ENCODE results near the gene JHY. TPM values are rescaled to one million over a fixed set of nuclear protein-coding genes. Genes with fewer than 3 reads are reported as not detected.
A peak's percentile ranks its signal among the peaks of the same experiment; 100 is the strongest.

Gene JHY
- total and polyA plus RNA-seq, 2 of the 4 experiments (the other 2 are of a cell fraction): 0.51 to 0.54 TPM

- CTCF ChIA-PET: no interaction called here
- H3K27ac ChIP-seq (ENCODE audit: insufficient read depth, low read length): no peak overlapping the region
- H2BK120ac ChIP-seq (ENCODE audit: low read depth, low read length): no peak overlapping the region
- H3K36me3 ChIP-seq (ENCODE audit: control insufficient read depth, insufficient read depth, low read length): no peaks in the 10 kb centered on the region
- no peak overlapping the region for H4K8ac ChIP-seq (ENCODE audit: low read depth in 2 of 2, low read length in 2 of 2)
- H4K91ac ChIP-seq (ENCODE audit: insufficient read depth, low read depth, low read length): no peak overlapping the region
- no TSS peak for BruUV-seq (replicated peaks)
- no peak for ATAC-seq (ENCODE audit: low read depth)
- no peak overlapping the region for H3K4ac ChIP-seq (ENCODE audit: low read depth, low read length)
- H3K14ac ChIP-seq (replicated peaks; ENCODE audit: low read depth, low read length): no peak overlapping the region
- H3K4me2 ChIP-seq (ENCODE audit: low read depth, low read length): no peak overlapping the region
- H3K18ac ChIP-seq (ENCODE audit: low read depth, low read length): no peak overlapping the region
- no peak overlapping the region for H2AK9ac ChIP-seq (replicated peaks; ENCODE audit: low read depth, low read length, poor library complexity)
- POLR2A ChIA-PET (ENCODE audit: unreplicated experiment): no interaction called here
- no peaks in the 10 kb centered on the region for H3K9me3 ChIP-seq (ENCODE audit: control insufficient read depth, insufficient read depth, low read length)
- no peak for DNase-seq
- dilution Hi-C loops (cut with HindIII; ENCODE audit: low sequenced_read_pairs, unreplicated experiment): no loop called here
- no peaks in the 10 kb centered on the region for H3K79me1 ChIP-seq (ENCODE audit: low read depth in 1 of 2, low read length in 2 of 2)
- no peaks in the 10 kb centered on the region for H4K20me1 ChIP-seq (ENCODE audit: insufficient read depth, low read length)
- H3K27me3 ChIP-seq (ENCODE audit: control insufficient read depth, insufficient read depth, low read length): peaks cover 15% of the 10 kb centered on the region
- no peak for TF ChIP-seq RCOR1 (IDR thresholded peaks at IDR 0.05; ENCODE audit: insufficient replicate concordance, low read length)
- no peak for TF ChIP-seq ELK1 (IDR thresholded peaks at IDR 0.05; ENCODE audit: borderline replicate concordance, low read depth, low read length)
- no peak for TF ChIP-seq RAD21 (IDR thresholded peaks at IDR 0.05; ENCODE audit: low read length)
- no peak overlapping the region for H2AFZ ChIP-seq (replicated peaks; ENCODE audit: low read length, poor library complexity)
- no peak overlapping the region for H2BK20ac ChIP-seq (ENCODE audit: low read depth, low read length)
- H2BK15ac ChIP-seq (ENCODE audit: low read depth, low read length): no peak overlapping the region
- intact Hi-C loops (cut with micrococcal nuclease): no loop called here
- H3K56ac ChIP-seq (ENCODE audit: extremely low read depth, insufficient read depth, low read length): no peak overlapping the region
- peak overlapping the region; percentile 22 for H2BK5ac ChIP-seq (ENCODE audit: low read depth, low read length, poor library complexity, severe bottlenecking)
- no peak overlapping the region for H3K23ac ChIP-seq (ENCODE audit: low read depth, low read length)
- H3K9me1 ChIP-seq (ENCODE audit: insufficient read depth, low read length): no peaks in the 10 kb centered on the region
- no peak overlapping the region for H4K5ac ChIP-seq (ENCODE audit: low read depth, low read length)
- no peak overlapping the region for H2AK5ac ChIP-seq (ENCODE audit: low read depth, low read length)
- H3K4me3 ChIP-seq (ENCODE audit: insufficient read depth, low read depth, low read length): no peak overlapping the region
- no peaks in the 10 kb centered on the region for H3K4me1 ChIP-seq (ENCODE audit: control insufficient read depth, insufficient read depth, low read length)
- 79 to 80% methylated on average over 1 to 2 of the region's 4 CpGs for WGBS, 2 experiments (ENCODE audit: extremely low coverage in 2 of 2, insufficient read length in 1 of 2)
- in situ Hi-C loops (cut with MboI; ENCODE audit: low sequenced_read_pairs): no loop called here
- no peak overlapping the region for H3K9ac ChIP-seq (ENCODE audit: low read depth, low read length)
These were observed 44.8 kb upstream of the JHY start for GRCh38 chr11:122837528-122838346.
